GM23338 (cell line): ENCODE data around the gene HSDL1. TPM values are rescaled to one million over a fixed set of nuclear protein-coding genes. Genes with fewer than 3 reads are reported as not detected.
"Not testable (repeated sequence)": the region's sequence is repeated elsewhere in the genome, so short reads cannot be mapped to it uniquely, and the experiment has no call there.

Experiments
- ATAC-seq: fragments of 200-7000 bp; cut with Tn5 transposase; 3 replicates; pipeline ENCODE4 v1.9.1; 2020
- DNase-seq: peaks from one replicate; pipeline ENCODE4 v3.0.0-alpha.2; 2015; ENCODE audit warnings: low spot score
- H2AFZ ChIP-seq: fragments of 200-600 bp; sonication (generic); 2 replicates; pipeline ENCODE4 v1.8.0; 2016; ENCODE audit warnings: antibody characterized with exemption, mild to moderate bottlenecking, moderate library complexity
- H3F3A ChIP-seq: fragments of 200-600 bp; sonication (generic); replicated peaks from 2 replicates; pipeline ENCODE4 v1.8.0; 2017; ENCODE audit warnings: antibody characterized with exemption, mixed run types, low read depth
- H3K27ac ChIP-seq: fragments of 200-600 bp; sonication (generic); 2 replicates; pipeline ENCODE4 v1.6.1; 2016; ENCODE audit warnings: low read depth
- H3K27me3 ChIP-seq: fragments of 200-600 bp; sonication (generic); 2 replicates; pipeline ENCODE4 v1.8.0; 2016; ENCODE audit warnings: mild to moderate bottlenecking, mixed run types, moderate library complexity; ENCODE audit not compliant: insufficient read depth
- H3K36me3 ChIP-seq: fragments of 200-600 bp; sonication (generic); 2 replicates; pipeline ENCODE4 v1.8.0; 2016; ENCODE audit warnings: mild to moderate bottlenecking; ENCODE audit not compliant: insufficient read depth
- H3K4me1 ChIP-seq: fragments of 200-600 bp; sonication (generic); 2 replicates; pipeline ENCODE4 v1.8.0; 2016; ENCODE audit warnings: mild to moderate bottlenecking, moderate library complexity; ENCODE audit not compliant: insufficient read depth
- H3K4me2 ChIP-seq: fragments of 200-600 bp; sonication (generic); 2 replicates; pipeline ENCODE4 v1.7.1; 2017; ENCODE audit warnings: mixed run types
- H3K4me3 ChIP-seq: fragments of 200-600 bp; sonication (generic); 2 replicates; pipeline ENCODE4 v1.6.1; 2016; ENCODE audit warnings: mixed run types
- H3K79me2 ChIP-seq: fragments of 200-600 bp; sonication (generic); replicated peaks from 2 replicates; pipeline ENCODE4 v1.8.0; 2017; ENCODE audit warnings: mild to moderate bottlenecking; ENCODE audit not compliant: insufficient read depth
- H3K9me2 ChIP-seq: fragments of 200-600 bp; sonication (generic); 2 replicates; pipeline ENCODE4 v1.8.0; 2017; ENCODE audit not compliant: insufficient read depth
- H4K20me1 ChIP-seq: fragments of 200-600 bp; sonication (generic); replicated peaks from 2 replicates; pipeline ENCODE4 v1.8.0; 2017; ENCODE audit warnings: mild to moderate bottlenecking; ENCODE audit not compliant: insufficient read depth
- H3K27ac Mint-ChIP-seq: 2 replicates; pipeline ENCODE4 v1.8.0; 2020; ENCODE audit warnings: inconsistent platforms, mild to moderate bottlenecking, moderate library complexity, mixed read lengths
- H3K27me3 Mint-ChIP-seq: 3 replicates; pipeline ENCODE4 v1.8.0; 2022; ENCODE audit warnings: low read depth, mild to moderate bottlenecking, moderate library complexity, mixed read lengths, inconsistent platforms; ENCODE audit not compliant: insufficient read depth, poor library complexity
- H3K36me3 Mint-ChIP-seq: 3 replicates; pipeline ENCODE4 v1.8.0; 2021; ENCODE audit warnings: low read depth, mild to moderate bottlenecking, inconsistent platforms, moderate library complexity, mixed read lengths
- H3K4me1 Mint-ChIP-seq: 3 replicates; pipeline ENCODE4 v1.8.0; 2020; ENCODE audit warnings: mild to moderate bottlenecking, inconsistent platforms, mixed read lengths
- H3K4me3 Mint-ChIP-seq: 3 replicates; pipeline ENCODE4 v1.8.0; 2021; ENCODE audit warnings: moderate library complexity, mild to moderate bottlenecking, inconsistent platforms, mixed read lengths
- H3K9me3 Mint-ChIP-seq: 3 replicates; pipeline ENCODE4 v1.8.0; 2020; ENCODE audit warnings: moderate library complexity, mild to moderate bottlenecking, inconsistent platforms, mixed read lengths
- EZH2phosphoT487 ChIP-seq: fragments of 200-600 bp; sonication (generic); IDR thresholded peaks from one replicate; pipeline ENCODE4 v1.8.1; 2018; ENCODE audit warnings: antibody characterized with exemption; ENCODE audit not compliant: unreplicated experiment
- ZNF331 ChIP-seq: fragments of 250-450 bp; sonication (Bioruptor Pico); IDR thresholded peaks from 2 replicates; pipeline ENCODE4 v1.5.0; 2020; ENCODE audit warnings: low read depth, mild to moderate bottlenecking, moderate library complexity
- polyA plus RNA-seq: library from polyadenylated mRNA; unstranded; fragments of >200 nt; fragmentation: Nextera tagmentation; extraction: Ambion mirVana; gene quantifications from 2 replicates; pipeline ENCODE4 v1.2.1, GENCODE V29; 2016
- total RNA-seq: library from RNA; depleted of rRNA; stranded (reverse); fragments of >200 nt; shearing (Covaris generic); gene quantifications from 2 replicates; pipeline ENCODE4 v1.2.3, GENCODE V29; 2014
- TF ChIP-seq, protein P1 (sequence below): IDR thresholded peaks from one replicate; pipeline ENCODE4 v1.6.1; 2018; ENCODE audit warnings: antibody characterized with exemption; ENCODE audit not compliant: unreplicated experiment
- TF ChIP-seq, protein P2 (sequence below), 2 experiments: fragments of 200-600 bp in 1 of 2; sonication (generic) in 1 of 2; conservative IDR thresholded peaks; 2 replicates each; pipeline versions ENCODE4 v1.5.1 to v1.6.1; 2016 to 2017; ENCODE audit warnings: antibody characterized with exemption in 2 of 2, low read depth in 2 of 2, mild to moderate bottlenecking in 2 of 2, moderate library complexity in 1 of 2
- TF ChIP-seq, protein P3 (sequence below): IDR thresholded peaks from 2 replicates; pipeline ENCODE4 v1.6.1; 2016; ENCODE audit warnings: antibody characterized with exemption

The HSDL1 gene
- total and polyA plus RNA-seq, 2 experiments from 2014 or later = 16.6 to 46.1 TPM

DNA sequence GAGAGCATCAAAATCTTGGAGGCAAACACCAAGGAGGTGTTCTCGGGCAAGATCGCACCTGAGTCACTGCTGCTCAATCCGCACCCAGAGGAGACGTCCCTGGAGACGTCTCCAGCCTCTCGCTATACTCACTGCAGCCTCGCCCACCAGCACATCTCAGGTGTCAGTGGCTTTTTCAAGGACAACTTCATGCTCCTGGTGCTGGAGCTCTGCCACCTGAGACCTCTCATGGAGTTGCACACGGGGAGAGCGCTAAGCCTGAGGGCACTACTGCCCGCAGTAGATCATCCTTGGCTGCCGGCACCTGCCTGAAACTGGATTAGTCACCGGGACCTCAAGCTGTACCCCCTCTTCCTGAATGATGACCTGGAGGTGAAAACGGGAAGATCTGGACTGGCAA lies 25.6 kb downstream of the HSDL1 start (continued):
- no peak for TF ChIP-seq ZNF331 (CRISPR knock-in tag)
- TF ChIP-seq, protein P1, sequence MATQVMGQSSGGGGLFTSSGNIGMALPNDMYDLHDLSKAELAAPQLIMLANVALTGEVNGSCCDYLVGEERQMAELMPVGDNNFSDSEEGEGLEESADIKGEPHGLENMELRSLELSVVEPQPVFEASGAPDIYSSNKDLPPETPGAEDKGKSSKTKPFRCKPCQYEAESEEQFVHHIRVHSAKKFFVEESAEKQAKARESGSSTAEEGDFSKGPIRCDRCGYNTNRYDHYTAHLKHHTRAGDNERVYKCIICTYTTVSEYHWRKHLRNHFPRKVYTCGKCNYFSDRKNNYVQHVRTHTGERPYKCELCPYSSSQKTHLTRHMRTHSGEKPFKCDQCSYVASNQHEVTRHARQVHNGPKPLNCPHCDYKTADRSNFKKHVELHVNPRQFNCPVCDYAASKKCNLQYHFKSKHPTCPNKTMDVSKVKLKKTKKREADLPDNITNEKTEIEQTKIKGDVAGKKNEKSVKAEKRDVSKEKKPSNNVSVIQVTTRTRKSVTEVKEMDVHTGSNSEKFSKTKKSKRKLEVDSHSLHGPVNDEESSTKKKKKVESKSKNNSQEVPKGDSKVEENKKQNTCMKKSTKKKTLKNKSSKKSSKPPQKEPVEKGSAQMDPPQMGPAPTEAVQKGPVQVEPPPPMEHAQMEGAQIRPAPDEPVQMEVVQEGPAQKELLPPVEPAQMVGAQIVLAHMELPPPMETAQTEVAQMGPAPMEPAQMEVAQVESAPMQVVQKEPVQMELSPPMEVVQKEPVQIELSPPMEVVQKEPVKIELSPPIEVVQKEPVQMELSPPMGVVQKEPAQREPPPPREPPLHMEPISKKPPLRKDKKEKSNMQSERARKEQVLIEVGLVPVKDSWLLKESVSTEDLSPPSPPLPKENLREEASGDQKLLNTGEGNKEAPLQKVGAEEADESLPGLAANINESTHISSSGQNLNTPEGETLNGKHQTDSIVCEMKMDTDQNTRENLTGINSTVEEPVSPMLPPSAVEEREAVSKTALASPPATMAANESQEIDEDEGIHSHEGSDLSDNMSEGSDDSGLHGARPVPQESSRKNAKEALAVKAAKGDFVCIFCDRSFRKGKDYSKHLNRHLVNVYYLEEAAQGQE = no peak
- TF ChIP-seq, protein P2, sequence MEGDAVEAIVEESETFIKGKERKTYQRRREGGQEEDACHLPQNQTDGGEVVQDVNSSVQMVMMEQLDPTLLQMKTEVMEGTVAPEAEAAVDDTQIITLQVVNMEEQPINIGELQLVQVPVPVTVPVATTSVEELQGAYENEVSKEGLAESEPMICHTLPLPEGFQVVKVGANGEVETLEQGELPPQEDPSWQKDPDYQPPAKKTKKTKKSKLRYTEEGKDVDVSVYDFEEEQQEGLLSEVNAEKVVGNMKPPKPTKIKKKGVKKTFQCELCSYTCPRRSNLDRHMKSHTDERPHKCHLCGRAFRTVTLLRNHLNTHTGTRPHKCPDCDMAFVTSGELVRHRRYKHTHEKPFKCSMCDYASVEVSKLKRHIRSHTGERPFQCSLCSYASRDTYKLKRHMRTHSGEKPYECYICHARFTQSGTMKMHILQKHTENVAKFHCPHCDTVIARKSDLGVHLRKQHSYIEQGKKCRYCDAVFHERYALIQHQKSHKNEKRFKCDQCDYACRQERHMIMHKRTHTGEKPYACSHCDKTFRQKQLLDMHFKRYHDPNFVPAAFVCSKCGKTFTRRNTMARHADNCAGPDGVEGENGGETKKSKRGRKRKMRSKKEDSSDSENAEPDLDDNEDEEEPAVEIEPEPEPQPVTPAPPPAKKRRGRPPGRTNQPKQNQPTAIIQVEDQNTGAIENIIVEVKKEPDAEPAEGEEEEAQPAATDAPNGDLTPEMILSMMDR (conservative IDR thresholded peaks at IDR 0.05; ENCODE audit: low read depth in 2 of 2) = no peak

DNA sequence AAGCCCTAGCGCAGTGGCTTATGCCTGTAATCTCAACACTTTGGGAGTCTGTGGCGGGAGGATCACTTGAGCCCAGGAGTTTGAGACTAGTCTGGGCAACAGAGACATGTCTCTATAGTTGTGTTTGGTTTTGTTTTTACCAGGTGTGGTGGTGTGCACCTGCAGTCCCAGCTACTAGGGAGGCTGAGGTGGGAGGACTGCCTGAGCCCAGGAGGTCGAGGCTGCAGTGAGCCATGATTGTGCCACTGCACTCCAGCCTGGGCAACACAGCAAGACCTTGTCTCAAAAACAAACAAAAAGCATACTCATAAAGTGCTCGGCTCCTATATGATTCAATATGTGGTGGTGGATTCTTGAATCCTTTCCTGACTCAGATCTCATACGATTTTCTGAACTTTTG lies 26.7 kb downstream of the HSDL1 start:
- H3K4me3 Mint-ChIP-seq = peak overlapping the region; percentile 89
- peaks cover 11% of the 10 kb centered on the region; the same call in 2 of the 3 replicates for H3K4me1 Mint-ChIP-seq
- H3K27ac Mint-ChIP-seq = not testable (repeated sequence)

DNA sequence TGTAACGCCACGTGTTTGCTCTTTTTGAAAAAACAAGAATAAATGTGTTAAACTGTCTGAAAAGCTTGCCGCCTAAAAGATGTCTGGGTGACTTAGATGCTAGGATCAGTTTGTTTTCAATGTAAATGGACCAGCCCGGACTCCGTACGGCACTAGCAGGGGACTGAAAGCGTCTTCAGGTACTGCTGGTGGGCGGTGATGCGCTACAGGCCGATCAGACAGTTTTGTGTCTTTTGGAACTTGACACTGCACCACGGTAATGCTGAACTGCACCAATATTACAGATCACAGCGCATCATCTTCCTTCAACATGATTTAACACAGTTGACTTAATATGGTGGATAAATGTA lies 27.5 kb downstream of the HSDL1 start:
- peak; percentile 62 for DNase-seq
- Histone ChIP-seq H4K20me1 (peaks cover 7% of the 10 kb centered on the region; the same call in 1 of the 2 replicates), H3K79me2 (peaks cover 38% of the 10 kb centered on the region), H3K4me3 (peak overlapping the region; percentile 93), H3K4me1 (peaks cover 17% of the 10 kb centered on the region), H3K36me3 (no peaks in the 10 kb centered on the region), H2AFZ (peak overlapping the region; percentile 4), H3K27ac (0 out of 2 replicates have a peak overlapping the region, but pooled peaks have one; percentile 20), H3K27me3 (no peaks in the 10 kb centered on the region), H3K4me2 (peak overlapping the region; percentile 98), H3F3A (peaks cover 3% of the 10 kb centered on the region; the same call in 1 of the 2 replicates), H3K9me2 (no peaks in the 10 kb centered on the region)
- H3K27me3 Mint-ChIP-seq = no peaks in the 10 kb centered on the region
- peaks cover 11% of the 10 kb centered on the region; the same call in 2 of the 3 replicates for H3K4me1 Mint-ChIP-seq
- ATAC-seq = peak; percentile 33
- H3K27ac Mint-ChIP-seq = peak overlapping the region; percentile 90
- TF ChIP-seq, protein P3, sequence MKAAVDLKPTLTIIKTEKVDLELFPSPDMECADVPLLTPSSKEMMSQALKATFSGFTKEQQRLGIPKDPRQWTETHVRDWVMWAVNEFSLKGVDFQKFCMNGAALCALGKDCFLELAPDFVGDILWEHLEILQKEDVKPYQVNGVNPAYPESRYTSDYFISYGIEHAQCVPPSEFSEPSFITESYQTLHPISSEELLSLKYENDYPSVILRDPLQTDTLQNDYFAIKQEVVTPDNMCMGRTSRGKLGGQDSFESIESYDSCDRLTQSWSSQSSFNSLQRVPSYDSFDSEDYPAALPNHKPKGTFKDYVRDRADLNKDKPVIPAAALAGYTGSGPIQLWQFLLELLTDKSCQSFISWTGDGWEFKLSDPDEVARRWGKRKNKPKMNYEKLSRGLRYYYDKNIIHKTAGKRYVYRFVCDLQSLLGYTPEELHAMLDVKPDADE = no peak
- TF ChIP-seq EZH2phosphoT487 = no peak
- TF ChIP-seq, protein P2 (conservative IDR thresholded peaks at IDR 0.05; ENCODE audit: low read depth in 2 of 2) = no peak
- no peaks in the 10 kb centered on the region for H3K9me3 Mint-ChIP-seq
- H3K36me3 Mint-ChIP-seq = peaks cover 5% of the 10 kb centered on the region; the same call in 1 of the 3 replicates
- peak overlapping the region; percentile 89 for H3K4me3 Mint-ChIP-seq

More for the DNA sequence above, 26.7 kb downstream of the HSDL1 start:
- peaks cover 12% of the 10 kb centered on the region; the same call in 1 of the 3 replicates for H3K36me3 Mint-ChIP-seq
- H3K27me3 ChIP-seq, H3K4me2 ChIP-seq, H3K27me3 Mint-ChIP-seq, H3K27ac ChIP-seq, H3K36me3 ChIP-seq, H3K9me2 ChIP-seq, H4K20me1 ChIP-seq, H2AFZ ChIP-seq, ATAC-seq, H3F3A ChIP-seq, H3K9me3 Mint-ChIP-seq, DNase-seq, H3K4me3 ChIP-seq: not testable (repeated sequence)
- Histone ChIP-seq H3K79me2 (peaks cover 30% of the 10 kb centered on the region), H3K4me1 (peaks cover 17% of the 10 kb centered on the region)
